ENCODE data around the gene FAM156A. TPM values are rescaled to one million over a fixed set of nuclear protein-coding genes. Genes with fewer than 3 reads are reported as not detected.
"Not testable (repeated sequence)": the region's sequence is repeated elsewhere in the genome, so short reads cannot be mapped to it uniquely, and the experiment has no call there.

The FAM156A gene
- polyA plus RNA-seq, 4 donors = 10.8 to 29.9 (median 15.4) TPM

- FAIRE-seq (no peak), DNase-seq (peak in 1 of 2 donors; percentile 68)
- Histone ChIP-seq H3K4me3 (ENCODE audit: low read depth in 1 of 3, low read length in 3 of 3) (no peak overlapping the region), H3K27me3 (ENCODE audit: control insufficient read depth in 3 of 3, insufficient read depth in 3 of 3, low read length in 3 of 3) (no peaks in the 10 kb centered on the region), H3K4me1 (ENCODE audit: control insufficient read depth in 3 of 3, insufficient read depth in 2 of 3, low read depth in 1 of 3, low read length in 2 of 3) (peaks cover 0 to 4% (median 0%) of the 10 kb centered on the region in 3 donors), H3K9me3 (ENCODE audit: control insufficient read depth in 2 of 2, insufficient read depth in 1 of 2, low read depth in 1 of 2, low read length in 1 of 2) (no peaks in the 10 kb centered on the region), H3K36me3 (ENCODE audit: control insufficient read depth in 3 of 3, insufficient read depth in 2 of 3, low read depth in 1 of 3, low read length in 3 of 3) (no peaks in the 10 kb centered on the region), H3K27ac (ENCODE audit: low read depth in 1 of 3, low read length in 2 of 3) (no peak overlapping the region)
- 26 to 55% (median 42%) methylated on average over 4 of the region's 4 CpGs for WGBS, 3 donors
These were observed 21.2 kb upstream of the FAM156A start for GRCh38 chrX:52979568-52979967.

DNA sequence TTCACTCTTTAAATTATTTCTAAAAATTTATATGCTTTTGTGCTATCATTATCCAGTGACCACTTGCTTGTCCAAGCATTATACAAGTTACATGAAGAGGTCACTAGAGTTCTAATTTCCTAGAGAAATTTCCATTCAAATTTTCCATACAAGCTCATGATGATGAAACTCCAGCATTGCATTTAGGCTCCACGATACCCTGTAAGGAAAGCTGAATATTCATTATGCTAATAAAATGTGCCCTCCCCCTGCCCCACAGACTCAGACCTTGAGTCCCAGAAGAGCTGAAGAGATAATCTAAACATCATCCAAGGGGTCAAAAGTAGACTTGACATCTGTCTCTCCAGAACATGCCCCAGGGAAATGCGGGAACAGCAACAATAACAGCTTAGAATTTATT, 19.6 kb upstream of the FAM156A start:
- Histone ChIP-seq H3K9me3 (ENCODE audit: control insufficient read depth in 2 of 2, insufficient read depth in 1 of 2, low read depth in 1 of 2, low read length in 1 of 2) (no peaks in the 10 kb centered on the region), H3K4me3 (ENCODE audit: low read depth in 1 of 3, low read length in 3 of 3) (no peak overlapping the region), H3K4me1 (ENCODE audit: control insufficient read depth in 3 of 3, insufficient read depth in 2 of 3, low read depth in 1 of 3, low read length in 2 of 3) (peaks cover 0 to 4% (median 0%) of the 10 kb centered on the region in 3 donors), H3K27ac (ENCODE audit: low read depth in 1 of 3, low read length in 2 of 3) (no peak overlapping the region), H3K36me3 (ENCODE audit: control insufficient read depth in 3 of 3, insufficient read depth in 2 of 3, low read depth in 1 of 3, low read length in 3 of 3) (no peaks in the 10 kb centered on the region), H3K27me3 (ENCODE audit: control insufficient read depth in 3 of 3, insufficient read depth in 3 of 3, low read length in 3 of 3) (no peaks in the 10 kb centered on the region)
- FAIRE-seq (no peak), DNase-seq (no peak)
- WGBS, 3 donors = 67 to 97% (median 79%) methylated on average over 2 of the region's 2 CpGs

- not testable (repeated sequence) for H3K9me3 ChIP-seq (ENCODE audit: control insufficient read depth in 2 of 2, insufficient read depth in 1 of 2, low read depth in 1 of 2, low read length in 1 of 2); FAIRE-seq; H3K4me3 ChIP-seq (ENCODE audit: low read depth in 1 of 3, low read length in 3 of 3); H3K27me3 ChIP-seq (ENCODE audit: control insufficient read depth in 3 of 3, insufficient read depth in 3 of 3, low read length in 3 of 3); H3K27ac ChIP-seq (ENCODE audit: low read depth in 1 of 3, low read length in 2 of 3); DNase-seq; H3K36me3 ChIP-seq (ENCODE audit: control insufficient read depth in 3 of 3, insufficient read depth in 2 of 3, low read depth in 1 of 3, low read length in 3 of 3); H3K4me1 ChIP-seq (ENCODE audit: control insufficient read depth in 3 of 3, insufficient read depth in 2 of 3, low read depth in 1 of 3, low read length in 2 of 3)
- WGBS, 3 donors = 86 to 97% (median 87%) methylated on average over 6 to 11 of the region's 11 CpGs
These were observed 17.3 kb upstream of the FAM156A start for GRCh38 chrX:52975576-52975975.

DNA sequence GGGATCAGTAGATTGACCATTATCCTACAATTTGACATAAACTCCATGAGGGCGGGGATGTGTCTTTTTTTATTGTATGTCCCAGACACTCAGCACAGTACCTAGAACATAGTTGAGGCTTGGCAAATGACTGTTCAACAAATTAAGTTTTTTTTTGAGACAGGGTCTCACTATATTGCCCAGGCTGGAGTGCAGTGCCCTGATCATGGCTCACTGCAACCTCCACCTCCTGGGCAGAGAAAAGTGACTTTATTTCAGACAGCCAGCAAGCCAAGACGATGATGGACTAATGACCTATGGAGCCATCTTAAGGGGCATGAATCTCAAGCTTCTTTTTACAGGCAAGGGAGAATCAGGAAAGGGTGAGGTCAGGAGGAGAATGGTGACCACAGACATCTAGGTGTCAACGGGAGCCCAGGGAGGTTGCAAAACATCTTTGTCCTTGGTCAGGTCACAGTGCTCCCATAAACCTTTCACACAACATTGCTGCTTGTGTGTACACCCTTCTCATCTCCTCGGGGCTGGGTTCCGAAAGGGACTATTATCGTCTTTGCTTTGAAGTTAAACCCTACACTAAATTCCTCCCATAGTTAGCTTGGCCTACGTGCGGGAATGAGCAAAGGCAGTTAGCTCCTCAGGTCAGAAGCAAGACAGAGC, 16.1 kb upstream of the FAM156A start:
- H3K4me3 ChIP-seq (ENCODE audit: low read depth in 1 of 3, low read length in 3 of 3); H3K4me1 ChIP-seq (ENCODE audit: control insufficient read depth in 3 of 3, insufficient read depth in 2 of 3, low read depth in 1 of 3, low read length in 2 of 3); H3K27me3 ChIP-seq (ENCODE audit: control insufficient read depth in 3 of 3, insufficient read depth in 3 of 3, low read length in 3 of 3); DNase-seq; FAIRE-seq; H3K9me3 ChIP-seq (ENCODE audit: control insufficient read depth in 2 of 2, insufficient read depth in 1 of 2, low read depth in 1 of 2, low read length in 1 of 2); H3K27ac ChIP-seq (ENCODE audit: low read depth in 1 of 3, low read length in 2 of 3); H3K36me3 ChIP-seq (ENCODE audit: control insufficient read depth in 3 of 3, insufficient read depth in 2 of 3, low read depth in 1 of 3, low read length in 3 of 3): not testable (repeated sequence)
- 65 to 88% (median 78%) methylated on average over 5 to 8 of the region's 8 CpGs for WGBS, 3 donors

DNA sequence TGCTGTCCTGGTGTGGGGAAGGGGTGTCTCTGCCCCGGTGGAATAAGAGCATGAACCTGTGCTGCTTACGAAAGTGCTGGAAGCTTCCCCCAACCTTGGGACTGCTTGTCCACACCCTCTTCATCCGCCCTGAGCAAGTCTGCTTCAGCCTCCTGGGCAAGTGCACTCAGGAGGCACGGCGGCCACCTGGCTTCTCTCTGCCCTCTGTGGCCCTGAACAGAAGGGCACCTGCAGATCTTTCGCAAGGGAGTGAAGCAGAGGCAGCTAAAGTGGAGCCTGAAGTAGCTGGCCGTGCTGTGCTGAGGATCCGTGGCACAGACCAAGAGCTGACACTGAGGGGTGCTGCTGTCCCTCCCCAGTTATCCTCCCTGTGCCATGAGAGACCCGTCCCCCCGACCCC, 9.6 kb upstream of the FAM156A start:
- H3K27ac ChIP-seq (ENCODE audit: low read depth in 1 of 3, low read length in 2 of 3); DNase-seq; H3K4me3 ChIP-seq (ENCODE audit: low read depth in 1 of 3, low read length in 3 of 3); H3K36me3 ChIP-seq (ENCODE audit: control insufficient read depth in 3 of 3, insufficient read depth in 2 of 3, low read depth in 1 of 3, low read length in 3 of 3); FAIRE-seq; H3K4me1 ChIP-seq (ENCODE audit: control insufficient read depth in 3 of 3, insufficient read depth in 2 of 3, low read depth in 1 of 3, low read length in 2 of 3); H3K27me3 ChIP-seq (ENCODE audit: control insufficient read depth in 3 of 3, insufficient read depth in 3 of 3, low read length in 3 of 3); H3K9me3 ChIP-seq (ENCODE audit: control insufficient read depth in 2 of 2, insufficient read depth in 1 of 2, low read depth in 1 of 2, low read length in 1 of 2): not testable (repeated sequence)
- WGBS, 3 donors = no CpG with 5 or more reads among the region's 10 CpGs

DNA sequence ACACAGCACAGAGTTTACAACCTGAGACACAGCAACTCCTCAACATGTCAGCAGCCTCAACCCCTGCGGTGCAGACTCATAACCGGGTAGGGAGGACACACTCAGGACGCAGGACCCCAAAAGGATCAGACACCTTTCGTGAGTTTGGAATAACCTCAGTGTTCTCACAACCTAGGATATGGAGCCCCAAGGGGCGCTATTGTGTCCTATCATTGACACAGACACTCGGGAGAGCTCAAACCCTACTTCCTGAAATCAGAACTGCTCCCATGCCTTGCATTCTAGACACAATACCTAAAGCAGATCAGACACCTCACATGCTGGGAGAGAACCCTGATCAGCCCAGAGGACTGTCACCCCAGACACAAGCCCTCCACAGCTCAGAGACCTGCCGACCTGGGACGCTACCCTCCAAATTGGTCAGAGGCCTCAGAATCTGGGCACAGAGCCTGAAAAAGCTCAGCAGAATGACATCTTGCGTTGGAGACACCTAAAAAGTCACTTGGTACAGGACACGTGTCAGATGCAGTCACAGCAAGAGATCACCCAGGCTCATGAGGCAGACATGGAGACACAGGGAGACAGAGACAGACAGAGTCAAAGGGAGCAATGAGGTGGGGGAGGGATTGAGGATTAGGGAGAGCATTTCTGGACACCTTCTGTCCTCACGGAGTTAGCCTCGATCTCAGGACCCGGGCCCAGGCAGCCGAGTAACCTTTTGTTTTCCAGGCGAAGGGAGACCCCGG, 8.8 kb upstream of the FAM156A start:
- not testable (repeated sequence) for H3K4me3 ChIP-seq (ENCODE audit: low read depth in 1 of 3, low read length in 3 of 3); H3K36me3 ChIP-seq (ENCODE audit: control insufficient read depth in 3 of 3, insufficient read depth in 2 of 3, low read depth in 1 of 3, low read length in 3 of 3); DNase-seq; H3K27me3 ChIP-seq (ENCODE audit: control insufficient read depth in 3 of 3, insufficient read depth in 3 of 3, low read length in 3 of 3); H3K4me1 ChIP-seq (ENCODE audit: control insufficient read depth in 3 of 3, insufficient read depth in 2 of 3, low read depth in 1 of 3, low read length in 2 of 3); H3K9me3 ChIP-seq (ENCODE audit: control insufficient read depth in 2 of 2, insufficient read depth in 1 of 2, low read depth in 1 of 2, low read length in 1 of 2); FAIRE-seq; H3K27ac ChIP-seq (ENCODE audit: low read depth in 1 of 3, low read length in 2 of 3)
- no CpG with 5 or more reads among the region's 16 CpGs for WGBS, 3 donors

DNA sequence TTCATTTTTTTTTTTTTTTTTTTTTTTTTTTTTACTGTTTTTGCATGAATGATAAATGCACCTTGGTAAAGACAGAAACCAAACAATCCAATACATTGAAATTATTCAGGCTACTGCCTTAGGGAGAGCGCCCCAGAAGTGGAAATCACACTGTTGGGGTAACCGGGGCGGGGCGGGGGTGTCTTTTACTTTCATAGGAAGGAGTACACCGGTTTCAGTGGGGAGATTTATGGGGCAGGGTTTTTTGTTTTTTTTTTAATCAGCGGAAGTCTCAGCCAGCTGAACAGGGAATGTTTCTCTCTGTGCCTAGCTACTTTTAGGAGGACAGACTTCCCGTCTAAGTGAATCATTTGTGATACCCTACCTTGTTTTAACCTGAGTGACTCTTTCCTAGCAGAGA, 643 bp upstream of the FAM156A start:
- not testable (repeated sequence) for H3K9me3 ChIP-seq (ENCODE audit: control insufficient read depth in 2 of 2, insufficient read depth in 1 of 2, low read depth in 1 of 2, low read length in 1 of 2); H3K4me1 ChIP-seq (ENCODE audit: control insufficient read depth in 3 of 3, insufficient read depth in 2 of 3, low read depth in 1 of 3, low read length in 2 of 3); H3K27ac ChIP-seq (ENCODE audit: low read depth in 1 of 3, low read length in 2 of 3); H3K4me3 ChIP-seq (ENCODE audit: low read depth in 1 of 3, low read length in 3 of 3); FAIRE-seq; H3K27me3 ChIP-seq (ENCODE audit: control insufficient read depth in 3 of 3, insufficient read depth in 3 of 3, low read length in 3 of 3); H3K36me3 ChIP-seq (ENCODE audit: control insufficient read depth in 3 of 3, insufficient read depth in 2 of 3, low read depth in 1 of 3, low read length in 3 of 3); DNase-seq
- no CpG with 5 or more reads among the region's 7 CpGs for WGBS, 3 donors

DNA sequence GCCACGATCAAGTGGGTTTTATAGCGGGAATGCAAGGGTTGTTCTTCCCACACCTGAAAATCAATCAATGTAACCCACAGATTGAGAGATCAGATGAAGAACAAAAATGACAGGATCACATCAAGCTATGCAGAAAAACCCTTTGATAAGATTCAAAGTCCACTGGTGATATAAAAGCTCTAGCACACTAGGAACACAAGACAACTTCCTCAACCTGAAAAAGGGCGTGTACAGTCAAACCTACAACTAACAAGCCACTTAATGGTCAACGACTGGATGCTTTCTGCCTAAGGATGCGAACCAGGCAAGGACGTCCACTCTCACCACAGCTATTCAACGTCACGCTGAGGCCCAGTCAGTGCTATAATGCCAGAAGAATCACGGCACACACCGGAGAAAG, 8.4 kb downstream of the FAM156A start:
- WGBS, 3 donors = no CpG with 5 or more reads among the region's 10 CpGs

More for the DNA sequence above, 8.4 kb downstream of the FAM156A start:
- H3K9me3 ChIP-seq (ENCODE audit: control insufficient read depth in 2 of 2, insufficient read depth in 1 of 2, low read depth in 1 of 2, low read length in 1 of 2); H3K36me3 ChIP-seq (ENCODE audit: control insufficient read depth in 3 of 3, insufficient read depth in 2 of 3, low read depth in 1 of 3, low read length in 3 of 3); H3K27me3 ChIP-seq (ENCODE audit: control insufficient read depth in 3 of 3, insufficient read depth in 3 of 3, low read length in 3 of 3); H3K4me1 ChIP-seq (ENCODE audit: control insufficient read depth in 3 of 3, insufficient read depth in 2 of 3, low read depth in 1 of 3, low read length in 2 of 3); H3K4me3 ChIP-seq (ENCODE audit: low read depth in 1 of 3, low read length in 3 of 3); FAIRE-seq; H3K27ac ChIP-seq (ENCODE audit: low read depth in 1 of 3, low read length in 2 of 3); DNase-seq: not testable (repeated sequence)

Measured in small intestine (tissue), 7 donors.